ENCODE measurements around the gene ALK.

ALK gene

GRCh38 chr2:29749843-29750242 lies 171.5 kb downstream of the ALK start:
- Histone ChIP-seq H3K4me3 (ENCODE audit: insufficient read length, low read depth) (no peak overlapping the region), H3K4me1 (ENCODE audit: insufficient read depth, insufficient read length) (no peaks in the 10 kb centered on the region), H3K9ac (ENCODE audit: insufficient read length, low read depth) (no peak overlapping the region), H3K27me3 (ENCODE audit: insufficient read depth, insufficient read length) (no peaks in the 10 kb centered on the region), H3K36me3 (ENCODE audit: insufficient read depth, insufficient read length, low read length) (no peaks in the 10 kb centered on the region), H3K9me3 (ENCODE audit: insufficient read depth, low read length) (no peaks in the 10 kb centered on the region)
- DNase-seq (ENCODE audit: low read depth, low spot score), result no peak
- TF ChIP-seq SUZ12 (IDR thresholded peaks at IDR 0.05; ENCODE audit: extremely low read depth, insufficient read depth, insufficient read length), result no peak
- no peak for TF ChIP-seq ZNF274 (IDR thresholded peaks at IDR 0.05; ENCODE audit: low read depth, low read length)
- no peak for TF ChIP-seq YY1 (IDR thresholded peaks at IDR 0.05; ENCODE audit: insufficient read depth, insufficient read length)

- Histone ChIP-seq H3K9ac (ENCODE audit: insufficient read length, low read depth) (no peak overlapping the region), H3K9me3 (ENCODE audit: insufficient read depth, low read length) (no peaks in the 10 kb centered on the region), H3K4me1 (ENCODE audit: insufficient read depth, insufficient read length) (no peaks in the 10 kb centered on the region), H3K27me3 (ENCODE audit: insufficient read depth, insufficient read length) (no peaks in the 10 kb centered on the region), H3K4me3 (ENCODE audit: insufficient read length, low read depth) (no peak overlapping the region), H3K36me3 (ENCODE audit: insufficient read depth, insufficient read length, low read length) (no peaks in the 10 kb centered on the region)
- TF ChIP-seq YY1 (IDR thresholded peaks at IDR 0.05; ENCODE audit: insufficient read depth, insufficient read length), result no peak
- TF ChIP-seq ZNF274 (IDR thresholded peaks at IDR 0.05; ENCODE audit: low read depth, low read length), result no peak
- TF ChIP-seq SUZ12 (IDR thresholded peaks at IDR 0.05; ENCODE audit: extremely low read depth, insufficient read depth, insufficient read length), result no peak
- no peak for DNase-seq (ENCODE audit: low read depth, low spot score)
Observed at GRCh38 chr2:29749041-29749440, 172.3 kb downstream of the ALK start.

- Histone ChIP-seq H3K27me3 (ENCODE audit: insufficient read depth, insufficient read length) (no peaks in the 10 kb centered on the region), H3K4me3 (ENCODE audit: insufficient read length, low read depth) (no peak overlapping the region), H3K9ac (ENCODE audit: insufficient read length, low read depth) (no peak overlapping the region), H3K4me1 (ENCODE audit: insufficient read depth, insufficient read length) (no peaks in the 10 kb centered on the region), H3K36me3 (ENCODE audit: insufficient read depth, insufficient read length, low read length) (no peaks in the 10 kb centered on the region), H3K9me3 (ENCODE audit: insufficient read depth, low read length) (no peaks in the 10 kb centered on the region)
- no peak for TF ChIP-seq YY1 (IDR thresholded peaks at IDR 0.05; ENCODE audit: insufficient read depth, insufficient read length)
- TF ChIP-seq ZNF274 (IDR thresholded peaks at IDR 0.05; ENCODE audit: low read depth, low read length), result no peak
- TF ChIP-seq SUZ12 (IDR thresholded peaks at IDR 0.05; ENCODE audit: extremely low read depth, insufficient read depth, insufficient read length), result no peak
- DNase-seq (ENCODE audit: low read depth, low spot score), result no peak
Observed at GRCh38 chr2:29747786-29748470, 173.5 kb downstream of the ALK start.

GRCh38 chr2:29744976-29745375 lies 176.4 kb downstream of the ALK start:
- no peak for TF ChIP-seq SUZ12 (IDR thresholded peaks at IDR 0.05; ENCODE audit: extremely low read depth, insufficient read depth, insufficient read length)
- TF ChIP-seq YY1 (IDR thresholded peaks at IDR 0.05; ENCODE audit: insufficient read depth, insufficient read length), result no peak
- no peak for TF ChIP-seq ZNF274 (IDR thresholded peaks at IDR 0.05; ENCODE audit: low read depth, low read length)
- Histone ChIP-seq H3K9ac (ENCODE audit: insufficient read length, low read depth) (no peak overlapping the region), H3K36me3 (ENCODE audit: insufficient read depth, insufficient read length, low read length) (no peaks in the 10 kb centered on the region), H3K9me3 (ENCODE audit: insufficient read depth, low read length) (no peaks in the 10 kb centered on the region), H3K4me3 (ENCODE audit: insufficient read length, low read depth) (no peak overlapping the region), H3K27me3 (ENCODE audit: insufficient read depth, insufficient read length) (no peaks in the 10 kb centered on the region), H3K4me1 (ENCODE audit: insufficient read depth, insufficient read length) (no peaks in the 10 kb centered on the region)
- no peak for DNase-seq (ENCODE audit: low read depth, low spot score)

- H3K9me3 ChIP-seq (ENCODE audit: insufficient read depth, low read length), result no peaks in the 10 kb centered on the region
- no peak for DNase-seq (ENCODE audit: low read depth, low spot score)
- TF ChIP-seq SUZ12 (IDR thresholded peaks at IDR 0.05; ENCODE audit: extremely low read depth, insufficient read depth, insufficient read length) (no peak), YY1 (IDR thresholded peaks at IDR 0.05; ENCODE audit: insufficient read depth, insufficient read length) (no peak), ZNF274 (IDR thresholded peaks at IDR 0.05; ENCODE audit: low read depth, low read length) (no peak)
Observed at GRCh38 chr2:29743516-29743915, 177.9 kb downstream of the ALK start.

GRCh38 chr2:29742656-29743055 lies 178.7 kb downstream of the ALK start:
- Histone ChIP-seq H3K9ac (ENCODE audit: insufficient read length, low read depth) (no peak overlapping the region), H3K27me3 (ENCODE audit: insufficient read depth, insufficient read length) (no peaks in the 10 kb centered on the region), H3K4me3 (ENCODE audit: insufficient read length, low read depth) (no peak overlapping the region), H3K36me3 (ENCODE audit: insufficient read depth, insufficient read length, low read length) (no peaks in the 10 kb centered on the region), H3K9me3 (ENCODE audit: insufficient read depth, low read length) (no peaks in the 10 kb centered on the region), H3K4me1 (ENCODE audit: insufficient read depth, insufficient read length) (no peaks in the 10 kb centered on the region)
- TF ChIP-seq ZNF274 (IDR thresholded peaks at IDR 0.05; ENCODE audit: low read depth, low read length) (no peak), SUZ12 (IDR thresholded peaks at IDR 0.05; ENCODE audit: extremely low read depth, insufficient read depth, insufficient read length) (no peak), YY1 (IDR thresholded peaks at IDR 0.05; ENCODE audit: insufficient read depth, insufficient read length) (no peak)
- no peak for DNase-seq (ENCODE audit: low read depth, low spot score)

More at GRCh38 chr2:29743516-29743915, 177.9 kb downstream of the ALK start:
- no peaks in the 10 kb centered on the region for H3K36me3 ChIP-seq (ENCODE audit: insufficient read depth, insufficient read length, low read length)
- no peaks in the 10 kb centered on the region for H3K4me1 ChIP-seq (ENCODE audit: insufficient read depth, insufficient read length)
- no peak overlapping the region for H3K9ac ChIP-seq (ENCODE audit: insufficient read length, low read depth)
- H3K4me3 ChIP-seq (ENCODE audit: insufficient read length, low read depth), result no peak overlapping the region
- H3K27me3 ChIP-seq (ENCODE audit: insufficient read depth, insufficient read length), result no peaks in the 10 kb centered on the region

GRCh38 chr2:29741132-29741531 lies 180.3 kb downstream of the ALK start:
- no peak for DNase-seq (ENCODE audit: low read depth, low spot score)
- no peak for TF ChIP-seq YY1 (IDR thresholded peaks at IDR 0.05; ENCODE audit: insufficient read depth, insufficient read length)
- no peak for TF ChIP-seq ZNF274 (IDR thresholded peaks at IDR 0.05; ENCODE audit: low read depth, low read length)
- no peak for TF ChIP-seq SUZ12 (IDR thresholded peaks at IDR 0.05; ENCODE audit: extremely low read depth, insufficient read depth, insufficient read length)
- no peak overlapping the region for H3K9ac ChIP-seq (ENCODE audit: insufficient read length, low read depth)
- H3K4me3 ChIP-seq (ENCODE audit: insufficient read length, low read depth), result no peak overlapping the region
- no peaks in the 10 kb centered on the region for H3K4me1 ChIP-seq (ENCODE audit: insufficient read depth, insufficient read length)
- no peaks in the 10 kb centered on the region for H3K36me3 ChIP-seq (ENCODE audit: insufficient read depth, insufficient read length, low read length)
- no peaks in the 10 kb centered on the region for H3K27me3 ChIP-seq (ENCODE audit: insufficient read depth, insufficient read length)
- no peaks in the 10 kb centered on the region for H3K9me3 ChIP-seq (ENCODE audit: insufficient read depth, low read length)

All from NT2/D1 (cell line).